ELR (cell line): ENCODE results near the gene ZNF184.
A peak's percentile ranks its signal among the peaks of the same experiment; 100 is the strongest.

Source experiments
- DNase-seq: peaks from one replicate; pipeline ENCODE4 v3.0.0-alpha.2; 2015; ENCODE audit warnings: low read depth

ZNF184 gene

GRCh38 chr6:27472617-27473400, at the start of gene ZNF184:
Gene ZNF184, minus strand, starts transcription at chr6:27473105. Its CDS starts 811 bp downstream, at chr6:27472294.
- peak; percentile 99 for DNase-seq

DNA sequence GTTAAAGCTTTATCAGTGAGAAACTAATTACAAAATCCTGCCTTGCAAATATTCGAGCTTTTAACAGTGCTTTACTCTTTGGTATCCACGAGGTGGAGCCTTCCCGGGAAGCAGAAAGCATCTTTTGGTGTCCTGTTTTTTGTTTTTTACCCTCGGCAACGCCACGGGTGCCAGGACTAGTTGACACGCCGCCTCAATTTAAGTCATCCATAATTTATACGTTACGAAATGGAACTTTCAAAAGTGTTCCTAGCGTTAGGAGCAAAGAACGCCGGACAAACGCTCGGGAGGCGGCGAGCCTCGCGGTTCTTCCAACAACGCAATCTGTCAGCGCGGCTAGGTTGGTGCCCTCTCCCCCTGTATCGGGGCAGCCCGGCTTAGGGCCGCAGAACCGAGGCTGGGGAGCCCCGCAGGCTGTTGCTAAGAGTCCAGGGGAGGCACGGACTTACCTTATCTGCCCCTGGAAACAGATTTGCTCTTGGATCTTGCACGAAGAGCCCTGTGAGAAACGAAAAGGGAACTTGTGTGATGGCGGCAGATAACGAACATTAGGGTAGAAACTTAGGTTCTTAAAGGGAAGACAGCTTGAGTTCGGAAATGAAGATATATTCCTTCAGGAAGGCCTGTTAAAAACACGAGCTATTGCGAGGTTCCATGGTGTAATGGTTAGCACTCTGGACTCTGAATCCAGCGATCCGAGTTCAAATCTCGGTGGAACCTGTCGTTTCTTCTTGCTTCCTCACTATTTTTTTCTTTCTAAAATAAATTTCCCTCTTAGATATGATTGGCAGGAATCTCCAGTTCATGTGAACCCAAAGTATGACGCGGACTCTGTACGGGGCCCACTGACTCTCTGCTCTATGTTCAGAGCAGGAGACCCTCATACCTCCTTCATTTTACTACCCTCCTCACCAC, 46.2 kb upstream of the ZNF184 start:
- DNase-seq, result peak; percentile 90

DNA sequence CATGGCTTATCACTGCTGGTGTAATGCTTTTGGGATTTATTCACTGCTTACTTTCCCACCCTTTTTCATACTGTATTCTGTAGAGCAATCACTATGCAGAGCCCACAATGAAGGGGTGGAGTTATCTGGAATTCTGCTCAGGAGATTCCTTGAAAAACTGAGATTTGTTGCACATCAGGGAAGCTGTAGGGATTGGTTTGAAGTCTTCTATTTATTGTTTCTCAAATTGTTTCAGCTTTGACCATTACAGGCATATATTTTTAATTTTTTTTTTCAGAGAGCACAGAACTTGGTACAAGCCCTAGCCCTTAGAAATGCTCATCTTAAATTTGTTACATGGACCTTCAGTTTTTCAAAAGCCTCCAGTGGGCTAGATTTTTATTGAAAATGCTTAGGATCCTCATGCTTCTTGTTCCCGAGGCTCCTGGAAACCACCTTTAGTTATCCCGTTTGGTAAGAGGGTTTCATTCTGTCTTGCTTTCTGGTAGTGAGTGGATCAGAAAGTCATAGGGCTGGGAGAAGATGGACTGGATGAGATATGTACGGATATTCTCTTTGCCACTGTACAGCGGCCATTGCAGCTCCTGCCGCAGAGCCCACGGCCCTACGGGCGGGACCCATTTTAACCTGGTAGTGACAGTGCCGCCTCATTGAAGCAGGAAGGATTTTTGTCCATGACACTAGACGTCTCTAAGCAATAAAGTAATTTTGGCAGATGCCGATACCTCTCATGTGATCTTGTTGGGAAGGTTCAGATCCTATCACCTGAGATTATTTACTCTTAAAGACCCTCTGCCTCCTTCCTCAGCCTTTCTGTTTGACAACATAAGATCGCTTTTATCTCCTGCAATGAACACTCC, 45.3 kb upstream of the ZNF184 start:
- DNase-seq, result peak; percentile 37

- DNase-seq, result no peak
Observed at GRCh38 chr6:27517238-27517637, 44.3 kb upstream of the ZNF184 start.

DNA sequence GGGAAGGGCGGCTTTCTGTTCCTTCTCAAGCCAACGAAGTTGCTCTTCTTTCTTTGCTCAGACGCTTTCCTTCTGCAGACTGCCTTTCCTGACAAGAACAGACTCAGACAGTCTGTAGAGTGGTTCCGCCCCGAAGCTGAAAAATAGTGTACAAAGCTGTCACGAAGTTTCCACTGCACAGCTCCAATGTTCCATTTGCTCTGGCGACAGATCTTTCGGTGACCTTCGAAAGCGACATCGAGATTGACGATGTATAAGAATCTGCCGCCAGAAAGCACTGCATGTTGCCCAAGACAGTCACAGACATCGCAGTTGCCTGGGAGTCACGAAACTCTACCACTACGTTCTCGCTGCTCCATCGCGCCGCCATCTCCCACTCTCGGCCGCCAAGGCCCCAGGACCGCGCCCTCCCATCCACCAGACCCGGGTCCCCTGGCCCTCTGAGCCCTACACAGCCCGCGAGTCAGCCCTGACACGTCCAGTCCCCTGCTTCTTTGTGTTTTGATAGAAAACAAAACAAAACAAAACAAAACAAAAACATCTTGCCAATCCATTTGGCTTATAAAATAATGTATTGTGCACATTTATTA, 42.1 kb upstream of the ZNF184 start:
- DNase-seq, result peak; percentile 3

- DNase-seq, result no peak
Observed at GRCh38 chr6:27512525-27512924, 39.6 kb upstream of the ZNF184 start.

- peak; percentile 35 for DNase-seq
Observed at GRCh38 chr6:27507041-27507956, 34.4 kb upstream of the ZNF184 start.

DNA sequence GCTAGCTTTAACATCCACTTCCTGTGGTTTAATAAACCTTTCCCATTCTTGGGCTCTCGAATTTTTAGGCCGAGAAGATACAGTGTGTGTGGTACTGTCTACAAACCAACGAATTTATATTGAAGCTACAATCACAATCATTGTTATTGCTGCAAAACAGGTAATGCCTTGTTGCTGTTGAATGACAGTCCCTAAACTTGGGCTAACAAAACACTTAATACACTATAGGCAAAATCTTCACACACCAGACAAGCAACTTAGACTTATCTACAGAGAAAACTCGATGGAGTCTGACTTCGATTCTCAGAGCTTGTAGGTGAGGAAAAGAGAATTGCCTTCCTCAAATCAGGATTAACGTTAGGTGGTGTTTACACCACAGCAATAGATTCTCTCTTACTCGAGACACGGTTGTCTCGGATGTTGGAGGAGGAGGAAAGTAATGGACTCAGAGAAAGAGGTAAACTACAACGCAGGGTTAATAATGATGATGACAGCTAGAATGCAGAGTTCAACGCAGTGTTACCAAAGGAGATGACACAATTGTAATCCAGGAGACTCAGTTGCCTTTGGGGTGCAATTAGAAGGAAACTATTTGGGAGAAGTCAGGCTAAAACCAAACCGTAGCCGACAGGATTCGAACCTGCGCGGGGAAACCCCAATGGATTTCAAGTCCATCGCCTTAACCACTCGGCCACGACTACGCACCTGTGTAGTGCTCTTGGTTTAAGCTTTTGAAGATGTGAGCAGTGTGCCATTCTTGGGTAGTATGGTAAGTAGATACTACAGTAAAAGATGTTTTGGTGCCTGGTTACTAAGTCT, 32.5 kb upstream of the ZNF184 start:
- peak; percentile 91 for DNase-seq

DNA sequence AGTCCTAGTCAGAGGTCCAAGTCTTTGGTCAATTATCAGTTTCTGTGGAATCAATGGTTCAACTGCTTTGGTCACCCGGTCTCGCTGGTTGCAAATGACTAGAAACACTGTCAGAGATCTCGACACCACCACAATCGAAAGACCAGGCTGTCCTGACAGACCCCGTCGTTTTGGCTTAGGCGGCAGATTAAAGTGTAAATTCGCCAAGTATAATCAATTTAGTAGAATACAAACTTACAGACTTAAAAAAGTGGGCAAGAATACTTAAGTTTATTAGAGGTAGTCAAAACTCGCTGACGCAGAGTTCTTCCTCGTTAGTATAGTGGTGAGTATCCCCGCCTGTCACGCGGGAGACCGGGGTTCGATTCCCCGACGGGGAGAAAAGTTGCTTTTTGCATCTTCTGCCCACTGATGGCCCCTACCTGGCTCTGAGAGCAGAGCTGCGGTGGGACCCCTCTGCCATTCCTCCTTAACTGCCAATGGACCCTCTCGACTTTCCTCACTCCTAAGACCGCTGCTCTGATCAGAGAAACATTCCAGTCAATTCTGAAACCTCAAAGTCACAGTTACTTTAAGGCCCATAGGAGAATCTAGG, 30.6 kb upstream of the ZNF184 start:
- peak; percentile 75 for DNase-seq

- peak; percentile 87 for DNase-seq
Observed at GRCh38 chr6:27502508-27503435, 29.9 kb upstream of the ZNF184 start.

DNA sequence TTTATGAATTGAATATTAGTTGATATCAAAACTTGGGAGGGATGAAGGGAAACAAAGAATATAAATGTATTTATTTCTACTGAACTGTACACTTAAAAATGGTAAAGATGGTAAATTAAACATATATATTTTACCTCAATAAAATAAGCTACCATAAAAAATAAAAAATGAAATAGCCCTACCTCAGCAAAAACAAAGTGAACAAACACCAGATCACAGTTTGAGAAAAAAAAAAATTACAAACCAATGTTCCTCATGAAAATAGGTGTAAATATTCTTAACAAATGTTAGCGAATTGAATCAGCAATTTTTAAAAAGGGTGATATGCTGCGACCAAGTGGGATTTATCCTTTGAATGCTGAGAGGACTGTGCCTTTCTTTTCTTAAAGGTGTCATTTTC, 28.3 kb upstream of the ZNF184 start:
- no peak for DNase-seq

GRCh38 chr6:27500177-27500576, 27.3 kb upstream of the ZNF184 start:
- DNase-seq, result no peak

GRCh38 chr6:27495386-27496135, 22.7 kb upstream of the ZNF184 start:
- peak; percentile 92 for DNase-seq

- no peak for DNase-seq
Observed at GRCh38 chr6:27494987-27495385, 22.1 kb upstream of the ZNF184 start.

DNA sequence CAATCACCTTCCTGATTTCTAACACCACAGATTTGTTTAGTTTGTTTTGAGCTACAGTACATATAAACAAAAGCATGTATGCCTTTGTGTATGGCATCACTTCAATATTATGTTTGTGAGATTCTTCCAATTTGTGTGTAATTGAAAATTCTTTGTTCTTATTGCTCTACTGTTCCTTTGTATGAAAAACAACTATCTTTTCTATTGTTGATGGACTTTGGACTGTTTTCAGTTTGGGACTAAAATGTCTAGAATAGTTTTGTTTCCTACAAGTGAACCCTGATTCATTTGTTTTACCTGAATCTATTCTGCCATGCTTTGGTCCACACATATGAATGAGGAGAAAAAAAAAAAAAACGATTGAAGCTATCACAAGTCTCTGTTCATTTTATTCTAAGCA, 21.2 kb upstream of the ZNF184 start:
- no peak for DNase-seq

DNA sequence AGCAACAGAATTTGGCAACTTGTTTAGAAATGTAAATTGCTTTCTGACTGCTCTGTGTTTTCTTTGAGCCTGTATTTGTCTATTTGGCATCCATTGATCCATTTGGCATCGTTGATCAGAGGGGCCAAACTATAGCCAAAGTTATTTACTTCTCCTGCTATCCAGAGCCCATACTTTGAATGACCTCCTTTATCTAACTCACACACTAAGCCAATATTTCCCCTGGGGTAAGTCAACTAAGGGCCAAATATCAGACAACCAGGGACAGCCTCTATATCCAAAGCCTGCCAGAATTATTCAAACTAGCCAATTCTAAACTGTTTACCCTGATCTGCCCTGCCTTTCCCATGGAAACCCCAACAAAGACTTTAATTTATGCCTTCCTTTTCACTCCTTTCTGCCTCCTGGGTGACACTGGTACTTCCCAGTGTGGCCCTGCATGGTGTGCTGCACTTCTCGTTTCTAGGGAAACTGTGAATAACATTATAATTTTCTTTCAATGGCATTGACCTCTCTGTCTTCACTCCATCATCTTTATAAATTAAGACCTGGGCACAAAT, 19.8 kb upstream of the ZNF184 start:
- no peak for DNase-seq
